Suprapubic skin (tissue), 3 donors: ENCODE data around the gene CLCN5.

ENCODE experiments used
- CTCF ChIP-seq, 2 donors: fragments of 200-600 bp in 1 of 2; fragments of 450-650 bp in 1 of 2; sonication (generic) in 1 of 2; IDR thresholded peaks; one replicate each; pipeline ENCODE4 v1.5.1; 2016 to 2019; ENCODE audit warnings: antibody characterized with exemption in 2 of 2, mild to moderate bottlenecking in 1 of 2, moderate library complexity in 1 of 2
- POLR2A ChIP-seq, 2 donors: fragments of 450-650 bp; IDR thresholded peaks; one replicate each; pipeline ENCODE4 v1.6.1; 2017; ENCODE audit warnings: antibody characterized with exemption in 2 of 2, mild to moderate bottlenecking in 2 of 2, moderate library complexity in 2 of 2

- peak; percentile 10 to 44 for TF ChIP-seq CTCF (IDR thresholded peaks at IDR 0.05)
- TF ChIP-seq POLR2A (IDR thresholded peaks at IDR 0.05): no peak
These were observed 43.4 kb upstream of the CLCN5 start, which contains the start of gene USP27X for GRCh38 chrX:49878834-49879655.
